Body of pancreas (tissue), 4 donors: Measurements from ENCODE around the gene ASCC3.

ENCODE experiments used
- CTCF ChIP-seq, 7 experiments: fragments of 450-650 bp in 4 of 7; fragments of 200-600 bp in 3 of 7; sonication (generic) in 3 of 7; IDR thresholded peaks; one replicate each; pipeline ENCODE4 v1.5.1; 2016 to 2019; ENCODE audit warnings: antibody characterized with exemption in 7 of 7
- POLR2A ChIP-seq, 3 donors: fragments of 450-650 bp; IDR thresholded peaks; one replicate each; pipeline ENCODE4 v1.6.1; 2016; ENCODE audit warnings: antibody characterized with exemption in 3 of 3, mild to moderate bottlenecking in 2 of 3

DNA sequence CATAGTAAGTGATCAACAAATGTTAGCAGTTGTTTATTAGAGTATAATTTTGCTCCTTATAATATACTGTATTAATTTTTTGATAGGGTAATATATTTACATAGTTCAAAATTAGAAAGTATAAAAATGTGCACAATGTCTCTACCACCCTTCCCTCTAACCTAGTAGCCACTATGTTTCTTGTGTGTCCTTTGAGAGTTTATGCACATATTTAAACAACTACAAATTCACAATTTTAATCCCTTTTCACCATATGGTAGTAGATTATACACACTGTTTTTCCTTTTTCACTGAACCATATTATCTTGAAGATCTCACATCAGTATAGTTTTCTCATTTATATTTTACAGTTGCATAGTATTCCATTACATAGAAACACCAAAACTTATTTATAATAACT is 194.9 kb downstream of the ASCC3 start:
- no peak for TF ChIP-seq CTCF (IDR thresholded peaks at IDR 0.05)
- TF ChIP-seq POLR2A (IDR thresholded peaks at IDR 0.05) = no peak
